Heart left ventricle (tissue), 16 donors: ENCODE data around the gene PTHLH. TPM values are rescaled to one million over a fixed set of nuclear protein-coding genes. Genes with fewer than 3 reads are reported as not detected.

Experiments used
- ATAC-seq, 4 donors: fragments of 200-7000 bp; cut with Tn5 transposase; one replicate each; pipeline ENCODE4 v1.9.1; 2020 to 2022; ENCODE audit warnings: moderate library complexity in 4 of 4, mild to moderate bottlenecking in 3 of 4, moderate number of reproducible peaks in 1 of 4
- DNase-seq, 5 donors: peaks; one replicate each; pipeline ENCODE4 v3.0.0-alpha.2; 2020
- H3K27ac ChIP-seq, 12 donors: fragments of 200-600 bp; sonication (generic) in 4 of 12; one replicate each; pipeline versions ENCODE4 v1.5.0 to v1.8.0; 2016 to 2022; ENCODE audit warnings: mild to moderate bottlenecking in 2 of 12
- H3K27me3 ChIP-seq, 9 donors: fragments of 200-600 bp; sonication (generic) in 2 of 9; one replicate each; pipeline versions ENCODE4 v1.5.1 to v1.8.0; 2016 to 2022; ENCODE audit warnings: mild to moderate bottlenecking in 3 of 9
- H3K36me3 ChIP-seq, 9 donors: fragments of 200-600 bp; sonication (generic) in 2 of 9; one replicate each; pipeline versions ENCODE4 v1.5.0 to v1.8.0; 2018 to 2022; ENCODE audit warnings: mild to moderate bottlenecking in 2 of 9
- H3K4me1 ChIP-seq, 12 donors: fragments of 200-600 bp; sonication (generic) in 4 of 12; one replicate each; pipeline versions ENCODE4 v1.5.0 to v1.8.0; 2016 to 2022; ENCODE audit warnings: mild to moderate bottlenecking in 3 of 12
- H3K4me3 ChIP-seq, 12 donors: fragments of 200-600 bp; sonication (generic) in 4 of 12; one replicate each; pipeline versions ENCODE4 v1.5.0 to v1.8.0; 2017 to 2022; ENCODE audit warnings: mild to moderate bottlenecking in 9 of 12, moderate library complexity in 4 of 12
- H3K9me3 ChIP-seq, 12 donors: fragments of 200-600 bp; sonication (generic) in 4 of 12; one replicate each; pipeline versions ENCODE4 v1.5.0 to v1.8.0; 2016 to 2022; ENCODE audit warnings: mild to moderate bottlenecking in 1 of 12
- CTCF ChIP-seq, 12 donors: fragments of 200-600 bp; sonication (generic) in 4 of 12; IDR thresholded peaks; one replicate each; pipeline versions ENCODE4 v1.5.0 to v1.8.0; 2018 to 2022; ENCODE audit warnings: antibody characterized with exemption in 12 of 12, mild to moderate bottlenecking in 5 of 12
- POLR2A ChIP-seq, 2 donors: fragments of 450-650 bp; IDR thresholded peaks; one replicate each; pipeline ENCODE4 v1.6.1; 2017; ENCODE audit warnings: antibody characterized with exemption in 2 of 2, mild to moderate bottlenecking in 2 of 2, moderate library complexity in 2 of 2
- WGBS, 4 donors: extraction: QIAGEN DNeasy Blood & Tissue Kit in 2 of 4; methylation state at CpG; one replicate each; pipeline versions ENCODE4 v1.1.5 to v1.1.7; 2013 to 2018; 5-methylcytosine and 5-hydroxymethylcytosine counted together
- intact Hi-C, 10 donors: fragments of 100-400 bp; cut with DNase I; formaldehyde crosslinking; loops; one replicate each; pipeline versions ENCODE4 v1.11.1 to v1.14.2; 2022
- polyA plus RNA-seq, 2 donors: library from polyadenylated mRNA; stranded (reverse); fragments of 200-250 nt; gene quantifications; one replicate each; pipeline ENCODE4 v1.2.3, GENCODE V29; 2013
- total RNA-seq, 9 donors: library from RNA; depleted of rRNA in 2 of 9; stranded (reverse); fragments of >200 nt in 2 of 9; fragmentation: NEBNext Ultra II Directional in 3 of 9; extraction: Animal tissue kit (Norgen Biotek cat#: 25700) in 3 of 9; gene quantifications; one replicate each; pipeline versions ENCODE4 v1.1.0 to v1.2.4, GENCODE V29; 2016 to 2023
- donor health status: ischemic (EF 13 %, LVEDD 7.1; RV severe dilation, severe dysfunction).
- donor health status: healthy with polysubstance abuse.
- donor health status: DM: no; HTN: yes; CAD: no.
- donor health status: DM: no; HTN: no; CAD: no.
- donor health status: ischemic (EF 25% LVEDD 6.9; RV normal size, moderate dysfunction).
- donor health status: ischemic (EF 25% LVEDD 5.7; RV mildly dilated, moderate dysfunction).
- donor health status: healthy.
- donor health status: DM: yes; HTN: yes; CAD: no.
- donor health status: ischemic (EF 35%, LVEDD 5.7; RV mildly dilated, moderate dysfunction).
- donor health status: nonischemic (EF 11% LVEDD 7.7; RV severe dilation, severe dysfunction).
- donor health status: DM: yes; HTN: yes; CAD: no.
- donor health status: PGD.
- donor health status: ischemic (EF 29% LVEDD 5.4; RV normal size, mild dysfunction).
- donor health status: nonischemic (EF 23%, LVEDD 6.1; RV moderate dilation, normal function).

PTHLH gene
- total and polyA plus RNA-seq, 11 donors, result 0.25 to 3.7 (median 1.1) TPM

- no peaks in the 10 kb centered on the region for H3K36me3 ChIP-seq
- no peak for ATAC-seq
- H3K4me1 ChIP-seq, result no peaks in the 10 kb centered on the region
- H3K27me3 ChIP-seq, result no peaks in the 10 kb centered on the region
- no peak overlapping the region for H3K27ac ChIP-seq
- intact Hi-C loops, result loop anchor here in 1 of 10 donors (10.0 kb wide), 1 partner anchor 203 kb away; no protein-coding TSS in a partner anchor
- H3K9me3 ChIP-seq, result no peaks in the 10 kb centered on the region
- TF ChIP-seq CTCF (IDR thresholded peaks at IDR 0.05) (no peak), POLR2A (IDR thresholded peaks at IDR 0.05) (no peak)
- WGBS, 4 donors, result 45 to 60% (median 53%) methylated on average over 2 of the region's 2 CpGs
- H3K4me3 ChIP-seq, result no peak overlapping the region
- DNase-seq, result no peak
These were observed 34.8 kb downstream of the PTHLH start for GRCh38 chr12:27937768-27938167.

- Histone ChIP-seq H3K4me3 (no peak overlapping the region), H3K4me1 (no peaks in the 10 kb centered on the region), H3K27me3 (no peaks in the 10 kb centered on the region), H3K36me3 (no peaks in the 10 kb centered on the region), H3K27ac (no peak overlapping the region), H3K9me3 (no peaks in the 10 kb centered on the region)
- no peak for DNase-seq
- no peak for ATAC-seq
- 65 to 82% (median 78%) methylated on average over 3 of the region's 3 CpGs for WGBS, 4 donors
- TF ChIP-seq POLR2A (IDR thresholded peaks at IDR 0.05) (no peak), CTCF (IDR thresholded peaks at IDR 0.05) (no peak)
- intact Hi-C loops, result loop anchor here in 1 of 10 donors (10.0 kb wide), 1 partner anchor 201 kb away; no protein-coding TSS in a partner anchor
These were observed 36.3 kb downstream of the PTHLH start for GRCh38 chr12:27936196-27936595.

GRCh38 chr12:27934276-27934675 lies 38.3 kb downstream of the PTHLH start:
- WGBS, 4 donors, result 89 to 98% (median 96%) methylated on average over 1 of the region's 1 CpG
- no peaks in the 10 kb centered on the region for H3K36me3 ChIP-seq
- H3K27ac ChIP-seq, result no peak overlapping the region
- H3K9me3 ChIP-seq, result no peaks in the 10 kb centered on the region
- no peaks in the 10 kb centered on the region for H3K4me1 ChIP-seq
- intact Hi-C loops, result loop anchor here in 1 of 10 donors (10.0 kb wide), 1 partner anchor 199 kb away; no protein-coding TSS in a partner anchor
- TF ChIP-seq POLR2A (IDR thresholded peaks at IDR 0.05), result no peak
- TF ChIP-seq CTCF (IDR thresholded peaks at IDR 0.05), result no peak
- DNase-seq, result no peak
- H3K27me3 ChIP-seq, result no peaks in the 10 kb centered on the region
- no peak overlapping the region for H3K4me3 ChIP-seq
- no peak for ATAC-seq

- no peaks in the 10 kb centered on the region for H3K27me3 ChIP-seq
- H3K9me3 ChIP-seq, result no peaks in the 10 kb centered on the region
- TF ChIP-seq CTCF (IDR thresholded peaks at IDR 0.05), result no peak
- no peak for TF ChIP-seq POLR2A (IDR thresholded peaks at IDR 0.05)
- ATAC-seq, result no peak
- H3K4me3 ChIP-seq, result no peak overlapping the region
- H3K27ac ChIP-seq, result no peak overlapping the region
- no peaks in the 10 kb centered on the region for H3K4me1 ChIP-seq
- intact Hi-C loops, result loop anchor here in 1 of 10 donors (10.0 kb wide), 1 partner anchor 197 kb away; no protein-coding TSS in a partner anchor
- DNase-seq, result no peak
- no peaks in the 10 kb centered on the region for H3K36me3 ChIP-seq
- WGBS, 4 donors, result 83 to 95% (median 90%) methylated on average over 1 of the region's 1 CpG
These were observed 41.1 kb downstream of the PTHLH start for GRCh38 chr12:27931390-27931789.
